ENCODE data around the gene MISP.

Gene MISP

DNA sequence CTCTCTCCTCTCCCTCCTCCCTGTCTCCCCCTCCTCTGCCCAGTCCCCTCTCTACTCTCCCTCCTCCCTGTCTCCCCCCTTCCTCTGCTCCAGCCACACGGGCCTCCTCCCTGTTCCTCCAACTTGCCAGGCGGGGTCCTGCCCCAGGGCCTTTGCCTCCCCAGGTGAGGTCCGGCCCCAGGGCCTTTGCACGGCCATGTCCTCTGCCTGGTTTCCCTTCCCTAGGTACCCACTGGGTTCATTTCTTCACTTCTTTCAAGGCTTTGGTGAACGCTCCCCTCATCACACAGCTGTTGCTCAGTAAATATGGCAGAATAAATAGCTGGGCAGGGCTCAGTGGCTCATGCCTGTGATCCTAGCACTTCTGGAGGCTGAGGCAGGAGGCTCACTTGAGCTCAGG is 21.2 kb downstream of the MISP start:
- DNase-seq (ENCODE audit: extremely low read depth in 1 of 2, low read depth in 1 of 2) = no peak

DNA sequence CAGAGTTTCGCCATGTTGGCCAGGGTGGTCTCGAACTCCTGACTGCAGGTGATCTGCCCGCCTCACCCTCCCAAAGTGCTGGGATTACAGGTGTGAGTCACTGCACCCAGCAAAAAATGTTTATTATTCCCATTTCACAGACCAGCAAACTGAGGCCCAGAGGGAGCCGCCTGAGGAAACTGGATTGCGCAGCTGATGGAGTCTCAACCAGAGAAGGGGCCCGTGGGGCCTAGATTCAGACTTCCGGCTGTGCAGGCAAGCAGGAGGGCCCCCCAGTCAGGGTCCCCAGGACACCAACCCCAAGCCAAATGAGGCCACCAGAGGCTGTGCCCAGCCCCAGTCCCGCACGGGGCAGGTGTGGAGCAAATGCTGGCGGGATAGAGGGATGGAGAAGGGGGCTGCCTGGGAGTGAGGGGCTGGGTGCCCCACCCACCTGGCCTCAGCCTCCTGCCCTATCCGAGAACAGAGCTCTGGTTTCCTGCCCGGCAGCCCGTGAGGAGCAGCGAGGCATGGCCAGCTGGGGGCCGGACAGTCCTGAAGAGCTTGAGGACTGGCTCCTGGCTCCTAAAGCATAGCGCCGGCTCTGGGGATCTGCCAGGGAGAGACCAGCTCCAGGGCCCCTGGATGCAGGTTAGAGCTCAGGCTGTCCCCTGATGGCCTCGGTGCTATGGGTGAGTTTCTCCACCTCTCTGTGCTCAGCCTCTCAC is 22.0 kb downstream of the MISP start:
- DNase-seq (ENCODE audit: extremely low read depth in 1 of 2, low read depth in 1 of 2) = no peak

GRCh38 chr19:776549-776948 is 25.6 kb downstream of the MISP start:
- no peak for DNase-seq (ENCODE audit: extremely low read depth in 1 of 2, low read depth in 1 of 2)

- DNase-seq (ENCODE audit: extremely low read depth in 1 of 2, low read depth in 1 of 2) = no peak
These were observed 28.2 kb downstream of the MISP start for GRCh38 chr19:778910-779653.

GRCh38 chr19:780935-781334 is 30.0 kb downstream of the MISP start:
- DNase-seq (ENCODE audit: extremely low read depth in 1 of 2, low read depth in 1 of 2) = no peak

- no peak for DNase-seq (ENCODE audit: extremely low read depth in 1 of 2, low read depth in 1 of 2)
These were observed 30.9 kb downstream of the MISP start for GRCh38 chr19:781800-782184.

DNA sequence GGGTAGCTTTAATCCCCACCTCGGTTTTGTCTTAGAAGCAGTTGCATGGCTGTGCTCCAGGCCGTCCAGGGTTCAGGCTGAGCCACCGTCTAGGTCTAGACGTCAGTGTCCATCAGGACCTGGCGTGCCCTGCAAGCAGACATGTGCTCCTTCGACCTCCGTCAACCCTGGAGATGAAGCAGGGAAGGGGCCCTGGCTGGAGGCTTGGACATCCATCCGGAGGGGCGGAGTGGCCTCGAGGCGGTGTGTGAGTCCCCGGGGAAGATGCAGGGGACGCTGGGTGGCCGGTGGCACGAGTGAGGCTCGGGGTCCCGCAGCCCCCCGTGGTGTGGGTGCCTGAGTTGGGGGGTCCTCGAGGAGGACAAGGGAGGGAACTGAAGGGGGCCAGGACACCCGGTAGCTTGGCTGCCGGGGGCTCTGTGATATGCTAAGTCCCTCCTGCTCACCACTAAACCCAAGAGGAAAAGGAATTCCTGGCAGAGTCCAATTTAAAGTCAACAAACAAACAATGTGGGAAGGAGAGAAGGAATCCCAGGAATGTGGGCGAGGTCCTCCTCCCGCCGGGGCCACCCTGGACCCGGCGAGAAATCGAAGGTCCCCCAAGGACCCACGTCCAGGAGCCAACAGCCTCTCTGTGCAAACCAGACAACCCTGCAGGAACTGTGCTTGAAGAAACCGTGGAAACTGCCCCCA is 31.4 kb downstream of the MISP start:
- DNase-seq (ENCODE audit: extremely low read depth in 1 of 2, low read depth in 1 of 2) = no peak

- no peak for DNase-seq (ENCODE audit: extremely low read depth in 1 of 2, low read depth in 1 of 2)
These were observed 32.2 kb downstream of the MISP start for GRCh38 chr19:782878-783668.

DNA sequence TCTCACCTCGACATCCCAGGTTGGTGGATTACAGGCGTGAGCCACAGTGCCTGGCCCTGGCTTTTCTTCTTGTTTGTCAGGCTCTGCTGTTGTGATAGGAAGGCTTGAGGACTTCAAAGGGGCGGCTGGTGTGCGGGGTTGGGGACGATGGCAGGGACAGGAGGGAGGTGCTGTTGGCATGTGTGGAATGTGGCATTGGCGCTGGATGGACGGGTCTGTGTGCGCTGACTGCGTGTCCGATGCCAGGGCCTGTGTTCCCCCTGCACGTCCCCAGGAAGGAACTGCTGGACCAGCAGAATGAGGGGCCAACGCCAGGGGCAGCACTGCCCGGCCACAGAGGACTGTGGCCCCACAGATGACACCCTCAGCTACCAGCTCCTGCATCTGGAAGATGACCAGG is 33.6 kb downstream of the MISP start:
- no peak for DNase-seq (ENCODE audit: extremely low read depth in 1 of 2, low read depth in 1 of 2)

DNA sequence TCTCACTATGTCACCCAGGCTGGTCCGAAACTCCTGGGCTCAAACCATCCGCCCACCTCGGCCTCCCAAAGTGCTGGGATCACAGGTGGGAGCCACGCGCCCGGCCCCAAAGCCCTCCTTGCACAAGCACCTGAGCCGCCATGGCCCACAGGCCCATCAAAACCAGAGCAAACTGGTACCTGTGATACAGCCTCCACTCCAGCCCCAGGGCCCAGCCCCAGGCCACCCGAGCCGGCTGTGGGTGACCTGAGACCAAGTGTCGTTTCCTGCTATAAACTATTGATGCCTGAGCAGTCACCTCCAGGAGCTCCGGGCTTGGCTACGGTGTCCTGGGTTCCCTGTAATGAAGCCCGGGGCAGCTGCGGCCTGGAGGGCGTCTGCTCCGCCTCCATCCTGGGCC is 36.6 kb downstream of the MISP start:
- DNase-seq (ENCODE audit: extremely low read depth in 1 of 2, low read depth in 1 of 2) = no peak

- DNase-seq (ENCODE audit: extremely low read depth in 1 of 2, low read depth in 1 of 2) = no peak
These were observed 37.7 kb downstream of the MISP start for GRCh38 chr19:788686-788982.

GRCh38 chr19:788983-789700 is 38.2 kb downstream of the MISP start:
- DNase-seq (ENCODE audit: extremely low read depth in 1 of 2, low read depth in 1 of 2) = no peak

- no peak for DNase-seq (ENCODE audit: extremely low read depth in 1 of 2, low read depth in 1 of 2)
These were observed 38.8 kb downstream of the MISP start for GRCh38 chr19:789701-790060.

DNA sequence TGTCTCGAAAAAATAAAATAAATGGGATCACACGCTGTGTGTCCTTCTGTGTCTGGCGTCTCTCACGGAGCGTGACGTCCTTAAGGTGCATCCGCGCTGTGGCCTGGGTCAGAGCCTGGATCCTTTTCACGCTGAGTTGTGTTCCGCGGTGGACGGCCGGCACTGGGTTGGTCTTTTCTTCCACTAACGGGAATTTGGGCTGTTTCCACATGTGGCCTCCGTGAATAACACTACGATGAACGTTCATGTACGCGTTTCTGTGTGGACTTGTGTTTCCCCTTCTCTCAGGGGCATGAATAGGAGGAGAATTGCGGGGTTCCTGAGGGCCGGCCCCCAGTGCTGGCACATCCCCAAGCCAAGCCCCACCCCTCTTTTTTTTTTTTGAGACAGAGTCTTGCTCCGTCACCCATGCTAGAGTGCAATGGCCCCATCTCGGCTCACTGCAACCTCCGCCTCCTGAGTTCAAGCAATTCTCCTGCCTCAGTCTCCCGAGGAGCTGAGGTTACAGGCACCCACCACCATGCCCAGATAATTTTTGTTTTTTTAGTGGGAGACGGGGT is 40.2 kb downstream of the MISP start:
- no peak for DNase-seq (ENCODE audit: extremely low read depth in 1 of 2, low read depth in 1 of 2)

GRCh38 chr19:791567-792305 is 40.8 kb downstream of the MISP start:
- no peak for DNase-seq (ENCODE audit: extremely low read depth in 1 of 2, low read depth in 1 of 2)

DNA sequence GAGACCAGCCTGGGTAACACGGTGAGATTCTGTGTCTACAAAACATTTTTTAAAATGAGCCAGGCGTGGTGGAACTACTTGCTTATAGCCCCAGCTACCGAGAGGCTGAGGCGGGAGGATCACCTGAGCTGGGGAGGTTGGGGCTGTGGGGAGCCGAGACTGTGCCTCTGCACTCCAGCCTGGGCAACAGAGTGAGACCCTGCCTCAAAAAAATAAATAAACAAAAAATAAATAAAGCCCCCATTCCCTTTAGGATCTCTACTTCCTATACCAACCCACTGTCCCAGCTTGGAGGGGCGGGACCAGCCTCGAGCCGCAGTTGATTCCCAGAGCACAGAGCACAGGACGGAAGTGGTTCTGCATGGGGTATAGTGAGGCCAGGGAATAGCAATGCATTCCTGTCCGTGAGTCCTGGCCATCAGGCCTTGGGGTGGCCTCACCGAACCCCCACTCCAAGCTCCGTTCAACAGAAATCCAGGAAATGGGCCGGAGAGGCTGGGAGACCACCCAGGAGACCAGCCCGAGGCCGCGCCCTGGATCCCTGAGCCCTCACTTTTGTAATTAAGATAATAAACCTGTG is 41.5 kb downstream of the MISP start:
- no peak for DNase-seq (ENCODE audit: extremely low read depth in 1 of 2, low read depth in 1 of 2)

- no peak for DNase-seq (ENCODE audit: extremely low read depth in 1 of 2, low read depth in 1 of 2)
These were observed 42.9 kb downstream of the MISP start for GRCh38 chr19:793806-794205.

DNA sequence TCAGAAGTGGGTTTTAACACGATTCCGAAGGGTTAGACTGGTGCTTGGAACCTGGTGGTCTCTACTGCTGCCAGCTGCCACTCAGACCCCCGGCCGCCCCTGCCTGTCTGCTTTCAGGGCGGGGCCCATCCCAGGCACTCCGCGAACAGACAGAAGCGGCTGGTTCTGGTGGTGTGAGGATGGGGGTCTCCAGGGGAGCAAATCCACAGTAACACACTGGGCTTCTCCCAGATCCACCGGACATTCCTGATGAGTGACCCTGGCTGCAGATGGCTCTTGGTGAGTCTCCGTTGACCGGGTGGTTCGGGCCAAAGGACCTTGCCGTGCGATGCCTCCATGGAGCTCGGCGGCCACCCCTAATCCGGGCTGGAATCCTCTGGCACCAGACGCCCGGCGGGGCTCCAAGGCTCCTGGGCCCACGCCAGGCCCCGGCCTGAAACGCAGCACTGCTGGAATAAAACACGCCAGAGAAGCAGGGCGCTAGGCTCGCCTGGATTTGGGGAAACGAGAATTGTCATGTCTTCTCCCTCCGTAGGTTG is 44.2 kb downstream of the MISP start:
- DNase-seq (ENCODE audit: extremely low read depth in 1 of 2, low read depth in 1 of 2) = no peak

Data from stimulated activated CD8-positive, alpha-beta memory T cell treated with anti-CD3 and anti-CD28 coated beads, Interleukin-7, amount 100 ng/mL, for 48 hours (primary cell).